Measurements from ENCODE around the gene GET4.
"Not testable (repeated sequence)": the region's sequence is repeated elsewhere in the genome, so short reads cannot be mapped to it uniquely, and the experiment has no call there.

The GET4 gene

GRCh38 chr7:844514-844913 is 31.8 kb upstream of the GET4 start:
- in situ Hi-C loops (cut with MboI; ENCODE audit: low pct_unique_long_range_greater_than_20kb, low sequenced_read_pairs), result no loop called here
- no peak for DNase-seq

GRCh38 chr7:845091-845490 is 31.3 kb upstream of the GET4 start:
- DNase-seq, result no peak
- in situ Hi-C loops (cut with MboI; ENCODE audit: low pct_unique_long_range_greater_than_20kb, low sequenced_read_pairs), result no loop called here

GRCh38 chr7:845731-846130 is 30.6 kb upstream of the GET4 start:
- DNase-seq, result no peak
- in situ Hi-C loops (cut with MboI; ENCODE audit: low pct_unique_long_range_greater_than_20kb, low sequenced_read_pairs), result no loop called here

- DNase-seq; in situ Hi-C loops (cut with MboI; ENCODE audit: low pct_unique_long_range_greater_than_20kb, low sequenced_read_pairs): not testable (repeated sequence)
These were observed 29.2 kb upstream of the GET4 start for GRCh38 chr7:846958-847650.

GRCh38 chr7:847728-848127 is 28.6 kb upstream of the GET4 start:
- in situ Hi-C loops (cut with MboI; ENCODE audit: low pct_unique_long_range_greater_than_20kb, low sequenced_read_pairs); DNase-seq: not testable (repeated sequence)

DNA sequence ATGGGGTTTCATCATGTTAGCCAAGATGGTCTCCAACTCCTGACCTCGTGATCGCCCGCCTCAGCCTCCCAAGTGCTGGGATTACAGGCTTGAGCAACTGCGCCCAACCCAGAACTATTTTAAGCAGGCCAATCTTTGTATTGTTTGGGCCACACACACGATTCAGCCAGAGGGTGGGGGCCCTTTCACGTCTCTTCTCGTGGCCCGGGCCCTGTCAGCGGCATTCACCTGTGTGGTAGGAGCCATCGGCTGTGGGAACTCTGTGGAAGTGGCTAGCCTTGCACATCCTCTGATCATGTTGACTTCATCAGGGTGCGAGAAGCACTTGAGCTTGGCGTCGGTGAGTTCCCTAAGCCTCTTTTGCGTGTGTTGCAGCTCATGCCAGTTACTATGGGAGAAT is 27.2 kb upstream of the GET4 start:
- in situ Hi-C loops (cut with MboI; ENCODE audit: low pct_unique_long_range_greater_than_20kb, low sequenced_read_pairs), result no loop called here
- no peak for DNase-seq

DNA sequence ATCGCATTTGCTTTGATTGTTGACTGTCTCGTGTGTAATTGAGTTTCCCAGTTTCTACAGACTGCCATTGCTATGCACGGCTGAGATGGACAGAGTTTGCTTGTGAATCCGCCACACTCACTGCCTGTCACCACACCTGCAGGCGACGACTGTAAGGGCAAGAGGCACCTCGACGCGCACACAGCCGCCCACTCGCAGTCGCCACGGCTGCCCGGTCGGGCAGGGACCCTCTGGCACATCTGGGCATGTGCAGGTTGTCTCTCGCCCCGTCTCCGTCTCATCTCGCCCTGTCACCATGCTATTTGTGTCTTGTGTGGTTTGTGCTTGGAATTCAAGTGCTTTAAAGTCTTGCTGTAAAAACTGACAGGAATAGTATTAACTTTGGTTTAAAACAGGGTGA is 26.6 kb upstream of the GET4 start:
- no peak for DNase-seq
- in situ Hi-C loops (cut with MboI; ENCODE audit: low pct_unique_long_range_greater_than_20kb, low sequenced_read_pairs), result no loop called here

- in situ Hi-C loops (cut with MboI; ENCODE audit: low pct_unique_long_range_greater_than_20kb, low sequenced_read_pairs), result no loop called here
- DNase-seq, result no peak
These were observed 25.1 kb upstream of the GET4 start for GRCh38 chr7:851204-851603.

- in situ Hi-C loops (cut with MboI; ENCODE audit: low pct_unique_long_range_greater_than_20kb, low sequenced_read_pairs), result no loop called here
- no peak for DNase-seq
These were observed 22.8 kb upstream of the GET4 start for GRCh38 chr7:853366-854117.

DNA sequence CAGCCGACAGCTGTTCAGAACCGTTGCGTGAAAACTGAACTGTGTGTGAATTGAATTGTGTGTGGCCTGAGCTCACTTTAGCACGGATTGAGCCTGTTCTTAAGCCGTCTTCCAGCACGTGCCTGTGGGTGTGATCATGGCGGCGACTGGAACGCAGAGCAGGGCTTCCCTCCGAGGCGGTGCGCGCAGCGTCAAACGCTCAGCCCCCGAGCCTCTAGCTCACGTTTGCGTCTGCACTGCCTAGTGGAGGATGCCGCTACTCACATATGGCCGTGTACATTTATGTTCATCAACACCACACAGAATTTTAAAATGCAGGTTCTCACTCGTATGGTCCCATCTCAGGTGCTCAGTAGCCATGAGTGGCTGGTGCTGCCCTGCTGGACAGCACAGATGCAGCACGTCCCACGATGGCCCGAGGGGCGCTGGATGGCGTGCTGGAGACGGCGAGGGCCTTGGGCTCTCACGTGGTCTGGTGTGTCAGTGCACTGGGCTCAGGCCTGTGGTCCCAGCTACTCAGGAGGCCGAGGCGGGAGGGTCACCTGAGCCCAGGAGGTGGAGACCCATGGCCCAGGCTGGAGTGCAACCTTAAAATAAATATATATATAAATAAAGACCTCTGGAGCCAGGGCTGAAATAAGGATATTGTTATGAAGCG is 22.1 kb upstream of the GET4 start:
- no peak for DNase-seq
- in situ Hi-C loops (cut with MboI; ENCODE audit: low pct_unique_long_range_greater_than_20kb, low sequenced_read_pairs), result no loop called here

DNA sequence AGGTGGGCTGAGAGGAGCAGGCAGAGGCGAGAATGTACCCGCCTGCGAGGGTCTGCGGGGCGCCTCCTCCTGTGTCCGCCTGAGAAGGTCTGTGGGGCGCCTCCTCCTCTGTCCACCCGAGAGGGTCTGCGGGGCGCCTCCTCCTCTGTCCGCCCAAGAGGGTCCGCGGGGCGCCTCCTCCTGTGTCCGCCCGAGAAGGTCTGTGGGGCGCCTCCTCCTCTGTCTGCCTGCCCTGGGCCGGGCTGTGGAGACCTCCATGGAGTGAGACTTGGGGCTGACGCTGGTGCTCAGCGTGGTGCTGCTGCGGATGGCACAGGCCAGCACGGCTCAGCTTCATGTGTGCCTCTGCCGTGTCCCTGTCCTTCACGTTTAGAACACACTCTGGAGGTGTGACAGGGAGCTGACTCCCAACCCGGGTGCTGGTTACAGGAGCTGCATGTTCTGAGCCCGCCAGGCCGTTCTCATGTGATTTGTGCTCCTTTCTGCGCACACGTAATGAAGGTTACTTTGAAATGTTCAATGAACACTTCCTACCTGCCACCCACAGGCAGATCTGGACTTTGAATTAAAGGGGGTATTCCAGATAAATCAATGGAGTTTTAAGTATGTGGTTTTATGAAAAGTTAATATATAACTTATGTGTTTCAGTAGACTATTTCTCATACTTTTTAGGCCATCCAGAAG is 20.5 kb upstream of the GET4 start:
- no peak for DNase-seq
- in situ Hi-C loops (cut with MboI; ENCODE audit: low pct_unique_long_range_greater_than_20kb, low sequenced_read_pairs), result no loop called here

DNA sequence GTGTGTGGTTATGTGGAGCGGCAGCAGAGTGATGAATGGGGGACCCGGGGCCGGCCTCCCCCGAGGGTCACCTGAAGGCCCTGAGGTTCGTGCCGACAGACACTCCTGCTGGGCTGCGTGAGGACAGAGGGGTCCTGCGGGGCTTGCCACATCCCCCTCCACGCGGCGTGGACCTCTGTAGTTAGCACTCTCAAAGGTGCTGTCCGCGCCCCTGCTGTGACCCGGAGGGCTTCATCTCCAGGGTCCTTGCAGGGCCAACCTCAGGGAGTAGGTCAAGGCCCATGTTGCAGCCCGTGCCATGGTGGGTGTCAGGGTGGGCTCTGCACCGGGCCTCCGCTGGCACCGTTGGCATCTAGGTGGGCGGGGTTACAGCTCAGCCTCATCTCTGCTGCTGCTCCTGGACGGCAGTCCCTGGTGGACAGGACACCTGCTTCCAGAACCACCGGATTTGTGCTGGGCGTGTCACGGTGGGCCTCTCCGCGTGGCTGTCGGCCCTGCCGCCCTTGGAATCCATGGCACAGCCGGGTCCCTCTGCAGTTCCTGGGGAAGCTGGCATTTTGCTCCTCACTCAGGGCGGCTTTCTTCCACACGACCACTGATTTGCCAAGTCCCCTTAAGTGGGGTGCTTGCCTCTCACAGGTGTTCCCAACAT is 19.8 kb upstream of the GET4 start:
- DNase-seq, result no peak
- in situ Hi-C loops (cut with MboI; ENCODE audit: low pct_unique_long_range_greater_than_20kb, low sequenced_read_pairs), result no loop called here

DNA sequence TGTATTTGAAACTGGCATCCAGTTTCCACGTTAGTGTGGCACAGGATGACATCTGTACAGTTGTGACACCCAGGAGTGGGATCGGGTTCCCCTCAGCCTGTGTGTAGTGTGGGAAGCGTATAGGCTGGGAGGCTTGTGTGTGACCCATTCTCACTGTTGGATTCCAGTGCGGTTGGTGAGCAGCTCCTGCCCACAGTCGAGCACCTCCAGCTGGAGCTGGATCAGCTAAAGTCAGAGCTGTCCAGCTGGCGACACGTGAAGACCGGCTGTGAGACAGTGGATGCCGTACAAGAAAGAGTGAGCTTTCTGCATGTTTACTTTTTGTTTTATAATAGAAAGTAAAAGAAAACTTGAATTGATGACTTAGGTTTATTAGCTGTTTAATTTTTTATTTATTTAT is 18.7 kb upstream of the GET4 start:
- in situ Hi-C loops (cut with MboI; ENCODE audit: low pct_unique_long_range_greater_than_20kb, low sequenced_read_pairs), result no loop called here
- DNase-seq, result no peak

GRCh38 chr7:859359-860030 is 16.9 kb upstream of the GET4 start:
- DNase-seq, result no peak
- in situ Hi-C loops (cut with MboI; ENCODE audit: low pct_unique_long_range_greater_than_20kb, low sequenced_read_pairs), result no loop called here

DNA sequence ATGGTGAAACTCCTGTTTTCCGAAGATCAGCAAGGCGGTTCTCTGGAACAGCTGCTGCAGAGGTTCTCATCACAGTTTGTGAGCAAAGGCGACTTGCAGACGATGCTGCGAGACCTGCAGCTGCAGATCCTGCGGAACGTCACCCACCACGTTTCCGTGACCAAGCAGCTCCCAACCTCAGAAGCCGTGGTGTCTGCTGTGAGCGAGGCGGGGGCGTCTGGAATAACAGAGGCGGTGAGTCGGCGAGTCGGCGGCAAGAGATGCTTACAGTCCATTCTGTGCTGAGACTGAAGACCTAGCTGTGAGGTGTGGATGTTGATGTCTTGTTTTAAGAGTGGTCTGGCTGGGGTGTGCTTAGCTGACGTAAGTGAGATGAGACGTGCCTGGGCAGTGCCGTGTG is 16.2 kb upstream of the GET4 start:
- in situ Hi-C loops (cut with MboI; ENCODE audit: low pct_unique_long_range_greater_than_20kb, low sequenced_read_pairs), result no loop called here

DNA sequence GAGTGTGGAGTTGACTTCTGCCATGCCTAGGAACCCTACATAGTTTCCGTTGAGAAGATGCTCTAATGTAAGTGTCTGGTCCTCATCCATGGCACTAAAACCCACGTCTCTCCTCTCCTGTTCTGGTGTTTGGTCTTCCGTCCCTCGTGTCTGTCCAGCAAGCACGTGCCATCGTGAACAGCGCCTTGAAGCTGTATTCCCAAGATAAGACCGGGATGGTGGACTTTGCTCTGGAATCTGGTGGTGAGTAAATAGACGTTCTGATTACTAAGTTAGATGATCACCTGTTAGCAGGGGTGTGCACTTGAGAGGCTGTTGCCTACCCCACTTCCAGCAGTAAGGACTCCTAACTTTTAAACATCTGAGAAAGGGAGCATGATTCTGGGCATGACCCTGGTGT is 15.1 kb upstream of the GET4 start:
- in situ Hi-C loops (cut with MboI; ENCODE audit: low pct_unique_long_range_greater_than_20kb, low sequenced_read_pairs), result no loop called here
- no peak for DNase-seq

More for the DNA sequence above, 16.2 kb upstream of the GET4 start:
- DNase-seq, result no peak

GRCh38 chr7:862157-862556 is 14.2 kb upstream of the GET4 start:
- in situ Hi-C loops (cut with MboI; ENCODE audit: low pct_unique_long_range_greater_than_20kb, low sequenced_read_pairs), result no loop called here
- DNase-seq, result no peak

DNA sequence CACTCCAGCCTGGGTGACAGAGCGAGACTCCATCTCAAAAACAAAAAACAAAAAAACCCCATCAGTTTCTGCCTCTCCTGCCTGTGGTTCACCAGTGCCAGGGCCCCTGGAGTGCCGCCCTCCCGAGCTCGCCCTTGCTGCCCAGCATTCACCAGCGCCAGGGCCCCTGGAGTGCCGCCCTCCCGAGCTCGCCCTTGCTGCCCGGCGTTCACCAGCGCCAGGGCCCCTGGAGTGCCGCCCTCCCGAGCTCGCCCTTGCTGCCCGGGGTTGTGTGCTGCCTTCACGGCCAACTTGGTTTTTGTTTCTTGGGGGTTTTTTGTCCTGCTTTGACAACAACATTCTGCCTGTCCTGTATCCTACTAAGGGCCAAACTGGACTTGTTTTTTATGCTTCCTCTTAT is 13.2 kb upstream of the GET4 start:
- in situ Hi-C loops (cut with MboI; ENCODE audit: low pct_unique_long_range_greater_than_20kb, low sequenced_read_pairs), result no loop called here
- DNase-seq, result no peak

GRCh38 chr7:865921-866320 is 10.4 kb upstream of the GET4 start:
- in situ Hi-C loops (cut with MboI; ENCODE audit: low pct_unique_long_range_greater_than_20kb, low sequenced_read_pairs), result no loop called here
- DNase-seq, result no peak
